Measurements from ENCODE around the gene PTPRG. TPM values are rescaled to one million over a fixed set of nuclear protein-coding genes. Genes with fewer than 3 reads are reported as not detected.

The PTPRG gene
- total RNA-seq, 3 donors from 2014 or later: 28.9 to 54.7 (median 40.4) TPM

GRCh38 chr3:62161371-62161770 lies 600.0 kb downstream of the PTPRG start:
- TF ChIP-seq CTCF (IDR thresholded peaks at IDR 0.05): no peak
- DNase-seq (no peak), ATAC-seq (no peak)
- no peaks in the 10 kb centered on the region for H3K36me3 ChIP-seq (ENCODE audit: low read depth)
- no peaks in the 10 kb centered on the region for H3K9me3 ChIP-seq
- no peak overlapping the region for H3K4me3 ChIP-seq
- H3K4me1 ChIP-seq (ENCODE audit: low read depth): no peaks in the 10 kb centered on the region
- intact Hi-C loops (cut with DNase I, micrococcal nuclease): no loop called here

GRCh38 chr3:62164196-62164595 lies 602.8 kb downstream of the PTPRG start:
- no peak for TF ChIP-seq CTCF (IDR thresholded peaks at IDR 0.05)
- intact Hi-C loops (cut with DNase I, micrococcal nuclease): no loop called here
- H3K9me3 ChIP-seq: no peaks in the 10 kb centered on the region
- no peak for DNase-seq
- H3K4me3 ChIP-seq: no peak overlapping the region
- H3K36me3 ChIP-seq (ENCODE audit: low read depth): no peaks in the 10 kb centered on the region
- no peaks in the 10 kb centered on the region for H3K4me1 ChIP-seq (ENCODE audit: low read depth)
- ATAC-seq: no peak

- DNase-seq: no peak
- no peaks in the 10 kb centered on the region for H3K9me3 ChIP-seq
- TF ChIP-seq CTCF (IDR thresholded peaks at IDR 0.05): no peak
Measured at GRCh38 chr3:62164746-62165145, 603.4 kb downstream of the PTPRG start.

GRCh38 chr3:62167566-62168262 lies 606.3 kb downstream of the PTPRG start:
- no peaks in the 10 kb centered on the region for H3K4me1 ChIP-seq (ENCODE audit: low read depth)
- DNase-seq: no peak
- ATAC-seq: no peak
- intact Hi-C loops (cut with DNase I, micrococcal nuclease): no loop called here
- H3K9me3 ChIP-seq: peaks cover 4% of the 10 kb centered on the region
- H3K36me3 ChIP-seq (ENCODE audit: low read depth): no peaks in the 10 kb centered on the region
- TF ChIP-seq CTCF (IDR thresholded peaks at IDR 0.05): no peak
- no peak overlapping the region for H3K4me3 ChIP-seq

More at GRCh38 chr3:62164746-62165145, 603.4 kb downstream of the PTPRG start:
- Histone ChIP-seq H3K36me3 (ENCODE audit: low read depth) (no peaks in the 10 kb centered on the region), H3K4me1 (ENCODE audit: low read depth) (no peaks in the 10 kb centered on the region), H3K4me3 (no peak overlapping the region)
- intact Hi-C loops (cut with DNase I, micrococcal nuclease): no loop called here
- ATAC-seq: no peak

- DNase-seq (no peak), ATAC-seq (no peak)
- TF ChIP-seq CTCF (IDR thresholded peaks at IDR 0.05): no peak
- Histone ChIP-seq H3K9me3 (peaks cover 4% of the 10 kb centered on the region), H3K4me3 (no peak overlapping the region), H3K36me3 (ENCODE audit: low read depth) (no peaks in the 10 kb centered on the region), H3K4me1 (ENCODE audit: low read depth) (no peaks in the 10 kb centered on the region)
- intact Hi-C loops (cut with DNase I, micrococcal nuclease): no loop called here
Measured at GRCh38 chr3:62168356-62168755, 607.0 kb downstream of the PTPRG start.

All from mucosa of descending colon (tissue), 3 donors.